ENCODE results near the gene TMEM163. TPM values are rescaled to one million over a fixed set of nuclear protein-coding genes. Genes with fewer than 3 reads are reported as not detected.

TMEM163 gene
- total RNA-seq, 1 donor from 2014 or later, result not detected

GRCh38 chr2:134457353-134457752 lies 261.4 kb downstream of the TMEM163 start:
- TF ChIP-seq CTCF (IDR thresholded peaks at IDR 0.05), result no peak
- Mint-ChIP-seq H3K27me3 (ENCODE audit: unreplicated experiment) (no peaks in the 10 kb centered on the region), H3K4me3 (ENCODE audit: unreplicated experiment) (no peak overlapping the region), H3K36me3 (ENCODE audit: unreplicated experiment) (no peaks in the 10 kb centered on the region), H3K27ac (ENCODE audit: unreplicated experiment) (no peak overlapping the region), H3K9me3 (ENCODE audit: unreplicated experiment) (no peaks in the 10 kb centered on the region), H3K4me1 (ENCODE audit: unreplicated experiment) (no peaks in the 10 kb centered on the region)
- no peak for DNase-seq (ENCODE audit: extremely low spot score, unreplicated experiment)

- no peak overlapping the region for H3K4me3 Mint-ChIP-seq (ENCODE audit: unreplicated experiment)
- no peaks in the 10 kb centered on the region for H3K9me3 Mint-ChIP-seq (ENCODE audit: unreplicated experiment)
- no peaks in the 10 kb centered on the region for H3K27me3 Mint-ChIP-seq (ENCODE audit: unreplicated experiment)
- no peak overlapping the region for H3K27ac Mint-ChIP-seq (ENCODE audit: unreplicated experiment)
- H3K4me1 Mint-ChIP-seq (ENCODE audit: unreplicated experiment), result no peaks in the 10 kb centered on the region
- no peak for DNase-seq (ENCODE audit: extremely low spot score, unreplicated experiment)
- no peaks in the 10 kb centered on the region for H3K36me3 Mint-ChIP-seq (ENCODE audit: unreplicated experiment)
- TF ChIP-seq CTCF (IDR thresholded peaks at IDR 0.05), result no peak
Observed at GRCh38 chr2:134455426-134455825, 263.4 kb downstream of the TMEM163 start.

- no peaks in the 10 kb centered on the region for H3K9me3 Mint-ChIP-seq (ENCODE audit: unreplicated experiment)
- no peak for TF ChIP-seq CTCF (IDR thresholded peaks at IDR 0.05)
- H3K4me3 Mint-ChIP-seq (ENCODE audit: unreplicated experiment), result no peak overlapping the region
- no peaks in the 10 kb centered on the region for H3K27me3 Mint-ChIP-seq (ENCODE audit: unreplicated experiment)
- no peaks in the 10 kb centered on the region for H3K36me3 Mint-ChIP-seq (ENCODE audit: unreplicated experiment)
- no peaks in the 10 kb centered on the region for H3K4me1 Mint-ChIP-seq (ENCODE audit: unreplicated experiment)
- no peak for DNase-seq (ENCODE audit: extremely low spot score, unreplicated experiment)
- no peak overlapping the region for H3K27ac Mint-ChIP-seq (ENCODE audit: unreplicated experiment)
Observed at GRCh38 chr2:134454931-134455330, 263.9 kb downstream of the TMEM163 start.

GRCh38 chr2:134454426-134454825 lies 264.4 kb downstream of the TMEM163 start:
- H3K4me1 Mint-ChIP-seq (ENCODE audit: unreplicated experiment), result no peaks in the 10 kb centered on the region
- H3K27me3 Mint-ChIP-seq (ENCODE audit: unreplicated experiment), result no peaks in the 10 kb centered on the region
- H3K27ac Mint-ChIP-seq (ENCODE audit: unreplicated experiment), result no peak overlapping the region
- TF ChIP-seq CTCF (IDR thresholded peaks at IDR 0.05), result no peak
- DNase-seq (ENCODE audit: extremely low spot score, unreplicated experiment), result no peak
- no peaks in the 10 kb centered on the region for H3K36me3 Mint-ChIP-seq (ENCODE audit: unreplicated experiment)
- no peak overlapping the region for H3K4me3 Mint-ChIP-seq (ENCODE audit: unreplicated experiment)
- no peaks in the 10 kb centered on the region for H3K9me3 Mint-ChIP-seq (ENCODE audit: unreplicated experiment)

- no peak for TF ChIP-seq CTCF (IDR thresholded peaks at IDR 0.05)
- Mint-ChIP-seq H3K4me1 (ENCODE audit: unreplicated experiment) (no peaks in the 10 kb centered on the region), H3K9me3 (ENCODE audit: unreplicated experiment) (no peaks in the 10 kb centered on the region)
Observed at GRCh38 chr2:134453973-134454372, 264.8 kb downstream of the TMEM163 start.

More at GRCh38 chr2:134453973-134454372, 264.8 kb downstream of the TMEM163 start:
- no peak for DNase-seq (ENCODE audit: extremely low spot score, unreplicated experiment)
- Mint-ChIP-seq H3K27me3 (ENCODE audit: unreplicated experiment) (no peaks in the 10 kb centered on the region), H3K36me3 (ENCODE audit: unreplicated experiment) (no peaks in the 10 kb centered on the region), H3K27ac (ENCODE audit: unreplicated experiment) (no peak overlapping the region), H3K4me3 (ENCODE audit: unreplicated experiment) (no peak overlapping the region)
